HCT116 (cell line): ENCODE measurements around the gene DICER1. TPM values are rescaled to one million over a fixed set of nuclear protein-coding genes. Genes with fewer than 3 reads are reported as not detected.

Experiments
- ATAC-seq: fragments of 200-7000 bp; cut with Tn5 transposase; 2 replicates; pipeline ENCODE4 v1.9.1; 2020; ENCODE audit warnings: mild to moderate bottlenecking, moderate library complexity
- BruUV-seq: library from RNA; stranded (reverse); fragments of 400-500 nt; replicated peaks from 2 replicates; lab custom pipeline; 2021; lab: Mats Ljungman, UMichigan
- CTCF ChIA-PET: fragments of 300-600 bp; sonication (Branson Sonifier 250); formaldehyde crosslinking; loops from one replicate; lab custom pipeline; 2021; ENCODE audit warnings: antibody characterized with exemption; lab: Charles Lee
- POLR2A ChIA-PET: fragments of 300-600, 350-600 bp; sonication (Branson Sonifier 250); formaldehyde crosslinking; loops from one replicate; lab custom pipeline; 2021; ENCODE audit warnings: antibody characterized with exemption; lab: Charles Lee
- RAD21 ChIA-PET, 2 experiments: fragments of 300-600 bp; sonication (Branson Sonifier 250); formaldehyde crosslinking; loops; one replicate each; lab custom pipeline; 2023; ENCODE audit warnings: low total read pairs in 2 of 2; ENCODE audit not compliant: uncharacterized antibody in 2 of 2, unreplicated experiment in 2 of 2, low non-redundant PET in 1 of 2; lab: Charles Lee
- DNase-seq: peaks from one replicate; pipeline ENCODE4 v3.0.0-alpha.2; 2010; ENCODE audit warnings: low read depth, low spot score
- H2AFZ ChIP-seq: fragments of 200-600 bp; shearing (Covaris generic), sonication (generic); 2 replicates; pipeline ENCODE4 v1.6.1; 2017; ENCODE audit warnings: low read depth, mixed run types, mixed read lengths, antibody characterized with exemption, low read length; ENCODE audit not compliant: poor library complexity, severe bottlenecking
- H3K27ac ChIP-seq: 2 replicates; pipeline ENCODE4 v1.5.1; 2012; ENCODE audit warnings: low read depth, low read length
- H3K27me3 ChIP-seq: fragments of 200-600 bp; sonication (generic); 2 replicates; pipeline ENCODE4 v1.6.1; 2016; ENCODE audit warnings: mixed run types, low read length, mixed read lengths; ENCODE audit not compliant: insufficient read depth
- H3K36me3 ChIP-seq, 2 experiments: fragments of 200-500 bp in 1 of 2; fragments of 200-600 bp in 1 of 2; sonication (Bioruptor generic) in 1 of 2; sonication (generic) in 1 of 2; 2 replicates each; pipeline versions ENCODE4 v1.5.1 to v1.6.1; 2014 to 2016; ENCODE audit warnings: low read length in 2 of 2, inconsistent platforms in 1 of 2, mixed read lengths in 1 of 2, mixed run types in 1 of 2; ENCODE audit not compliant: insufficient read depth in 2 of 2, control insufficient read depth in 1 of 2
- H3K4me1 ChIP-seq, 2 experiments: fragments of 200-600 bp in 1 of 2; sonication (generic) in 1 of 2; 2 replicates each; pipeline versions ENCODE4 v1.5.1 to v1.6.1; 2012 to 2017; ENCODE audit warnings: low read length in 2 of 2, inconsistent platforms in 1 of 2, mild to moderate bottlenecking in 1 of 2, mixed read lengths in 1 of 2, mixed run types in 1 of 2, moderate library complexity in 1 of 2; ENCODE audit not compliant: insufficient read depth in 2 of 2, control insufficient read depth in 1 of 2
- H3K4me2 ChIP-seq: fragments of 200-600 bp; sonication (generic); 2 replicates; pipeline ENCODE4 v1.6.1; 2017; ENCODE audit warnings: mixed run types, low read length, mixed read lengths
- H3K4me3 ChIP-seq, 2 experiments: fragments of 200-600 bp in 1 of 2; sonication (generic) in 1 of 2; replicated peaks in 1 of 2; 2 replicates each; pipeline ENCODE4 v1.5.1; 2011 to 2016; ENCODE audit warnings: low read length in 2 of 2, control low read depth in 1 of 2, low read depth in 1 of 2, mild to moderate bottlenecking in 1 of 2, mixed read lengths in 1 of 2, mixed run types in 1 of 2
- H3K79me2 ChIP-seq: fragments of 200-600 bp; sonication (generic); 2 replicates; pipeline ENCODE4 v1.6.1; 2017; ENCODE audit warnings: mild to moderate bottlenecking, mixed run types, low read length, moderate library complexity, mixed read lengths; ENCODE audit not compliant: insufficient read depth
- H3K9ac ChIP-seq: fragments of 200-600 bp; sonication (generic); 2 replicates; pipeline ENCODE4 v1.6.1; 2016; ENCODE audit warnings: low read length, mixed read lengths
- H3K9me2 ChIP-seq: fragments of 200-600 bp; sonication (generic), shearing (Covaris generic); 2 replicates; pipeline ENCODE4 v1.6.1; 2017; ENCODE audit warnings: mixed run types, mild to moderate bottlenecking, moderate library complexity; ENCODE audit not compliant: insufficient read depth
- H3K9me3 ChIP-seq, 2 experiments: fragments of 200-500 bp in 1 of 2; fragments of 200-600 bp in 1 of 2; sonication (Bioruptor generic) in 1 of 2; sonication (generic) in 1 of 2; 2 replicates each; pipeline ENCODE4 v1.6.1; 2014 to 2017; ENCODE audit warnings: low read length in 2 of 2, mixed read lengths in 2 of 2, inconsistent platforms in 1 of 2, low read depth in 1 of 2, mild to moderate bottlenecking in 1 of 2, mixed run types in 1 of 2, moderate library complexity in 1 of 2; ENCODE audit not compliant: control insufficient read depth in 1 of 2, insufficient read depth in 1 of 2
- H4K20me1 ChIP-seq: fragments of 200-600 bp; sonication (generic), shearing (Covaris generic); 2 replicates; pipeline ENCODE4 v1.6.1; 2017; ENCODE audit warnings: mixed run types, mild to moderate bottlenecking, moderate library complexity; ENCODE audit not compliant: insufficient read depth
- CBX3 ChIP-seq: IDR thresholded peaks from 2 replicates; pipeline ENCODE4 v1.6.1; 2012; ENCODE audit warnings: low read depth
- CEBPB ChIP-seq: IDR thresholded peaks from 2 replicates; pipeline ENCODE4 v1.6.1; 2012; ENCODE audit warnings: low read depth
- EZH2 ChIP-seq: fragments of 200-600 bp; sonication (generic); IDR thresholded peaks from 2 replicates; pipeline ENCODE4 v1.6.1; 2017; ENCODE audit warnings: antibody characterized with exemption, mixed run types
- FOSL1 ChIP-seq: IDR thresholded peaks from 2 replicates; pipeline ENCODE4 v1.6.1; 2012; ENCODE audit warnings: low read depth
- POLR2AphosphoS5 ChIP-seq: IDR thresholded peaks from 2 replicates; pipeline ENCODE4 v1.6.1; 2011; ENCODE audit warnings: mild to moderate bottlenecking, low read depth, low read length, moderate library complexity
- YY1 ChIP-seq: IDR thresholded peaks from 2 replicates; pipeline ENCODE4 v1.6.1; 2011; ENCODE audit warnings: low read length, low read depth, moderate library complexity, mild to moderate bottlenecking; ENCODE audit not compliant: insufficient replicate concordance; ENCODE audit errors: extremely low read depth
- intact Hi-C: fragments of 100-400 bp; cut with micrococcal nuclease; formaldehyde crosslinking; loops from 2 replicates; pipeline ENCODE4 v1.10.0; 2022
- total RNA-seq: library from RNA; stranded (reverse); gene quantifications from one replicate; pipeline ENCODE4 v1.2.1, GENCODE V29; 2021; ENCODE audit not compliant: unreplicated experiment
- TF ChIP-seq, protein P1 (sequence below): IDR thresholded peaks from 2 replicates; pipeline ENCODE4 v1.6.1; 2012; ENCODE audit warnings: low read depth
- TF ChIP-seq, protein P2 (sequence below): IDR thresholded peaks from 2 replicates; pipeline ENCODE4 v1.6.1; 2012

DICER1 gene
- total RNA-seq, 1 experiment from 2014 or later = 38.6 TPM

DNA sequence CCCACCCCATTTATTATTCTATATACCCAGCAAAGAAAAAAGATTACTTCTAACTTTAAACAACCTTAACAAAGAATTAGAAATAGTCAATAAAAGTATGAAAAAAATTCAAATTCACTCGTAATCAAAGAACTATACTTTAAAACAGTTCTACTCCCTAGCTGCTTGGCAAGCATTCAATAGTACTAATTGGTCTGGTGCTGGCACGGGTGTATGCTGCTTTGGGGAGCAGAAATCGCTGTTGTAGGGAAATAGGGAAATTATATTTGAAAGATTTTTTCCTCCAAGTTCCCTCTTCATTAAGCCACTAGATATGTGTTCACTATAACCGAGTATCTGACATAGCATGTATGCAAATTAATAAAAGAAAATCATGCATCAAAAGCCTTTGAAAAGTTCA, 65.7 kb downstream of the DICER1 start:
- Histone ChIP-seq H3K27ac (no peak overlapping the region), H4K20me1 (no peaks in the 10 kb centered on the region), H3K9ac (no peak overlapping the region), H3K27me3 (no peaks in the 10 kb centered on the region), H3K9me2 (no peaks in the 10 kb centered on the region), H3K9me3 (no peaks in the 10 kb centered on the region), H3K4me3 (no peak overlapping the region), H3K4me1 (no peaks in the 10 kb centered on the region), H3K79me2 (no peaks in the 10 kb centered on the region; the same call in 1 of the 2 replicates), H3K36me3 (peaks cover 14 to 38% of the 10 kb centered on the region in 2 experiments; a peak in 3 of 4 replicates), H3K4me2 (no peak overlapping the region), H2AFZ (no peak overlapping the region)
- no peak for TF ChIP-seq YY1
- no peak for ATAC-seq
- no TSS peak for BruUV-seq
- no peak for DNase-seq
- intact Hi-C loops = no loop called here
- CTCF ChIA-PET = no interaction called here
- RAD21 ChIA-PET = no interaction called here
- POLR2A ChIA-PET = no interaction called here

DNA sequence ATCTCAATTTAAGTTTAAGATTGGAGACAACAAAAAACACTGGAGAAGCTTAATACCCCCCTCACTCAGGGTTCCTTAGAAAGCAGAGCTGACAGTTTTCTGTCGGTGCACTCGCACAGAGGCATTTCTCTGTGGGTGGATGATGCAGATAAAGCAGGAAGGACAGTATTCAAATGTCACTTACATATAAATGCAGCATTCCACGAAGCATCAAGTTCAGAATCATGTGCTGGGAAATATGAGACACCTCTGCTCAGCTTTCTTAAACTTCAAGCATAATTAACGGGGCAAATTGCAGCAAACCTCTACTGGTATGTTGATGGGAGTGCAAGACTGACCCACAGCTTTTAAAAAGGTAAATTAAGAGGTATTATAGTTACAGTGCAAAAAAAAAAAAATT, 68.7 kb downstream of the DICER1 start:
- no peaks in the 10 kb centered on the region for H4K20me1 ChIP-seq
- intact Hi-C loops = no loop called here
- H3K4me3 ChIP-seq = no peak overlapping the region
- no peak for ATAC-seq
- H2AFZ ChIP-seq = no peak overlapping the region
- no peak for DNase-seq
- BruUV-seq = no TSS peak
- peaks cover 7 to 35% of the 10 kb centered on the region in 2 experiments; a peak in 3 of 4 replicates for H3K36me3 ChIP-seq
- no peak for TF ChIP-seq CBX3
- TF ChIP-seq FOSL1 = no peak
- TF ChIP-seq, protein P1, sequence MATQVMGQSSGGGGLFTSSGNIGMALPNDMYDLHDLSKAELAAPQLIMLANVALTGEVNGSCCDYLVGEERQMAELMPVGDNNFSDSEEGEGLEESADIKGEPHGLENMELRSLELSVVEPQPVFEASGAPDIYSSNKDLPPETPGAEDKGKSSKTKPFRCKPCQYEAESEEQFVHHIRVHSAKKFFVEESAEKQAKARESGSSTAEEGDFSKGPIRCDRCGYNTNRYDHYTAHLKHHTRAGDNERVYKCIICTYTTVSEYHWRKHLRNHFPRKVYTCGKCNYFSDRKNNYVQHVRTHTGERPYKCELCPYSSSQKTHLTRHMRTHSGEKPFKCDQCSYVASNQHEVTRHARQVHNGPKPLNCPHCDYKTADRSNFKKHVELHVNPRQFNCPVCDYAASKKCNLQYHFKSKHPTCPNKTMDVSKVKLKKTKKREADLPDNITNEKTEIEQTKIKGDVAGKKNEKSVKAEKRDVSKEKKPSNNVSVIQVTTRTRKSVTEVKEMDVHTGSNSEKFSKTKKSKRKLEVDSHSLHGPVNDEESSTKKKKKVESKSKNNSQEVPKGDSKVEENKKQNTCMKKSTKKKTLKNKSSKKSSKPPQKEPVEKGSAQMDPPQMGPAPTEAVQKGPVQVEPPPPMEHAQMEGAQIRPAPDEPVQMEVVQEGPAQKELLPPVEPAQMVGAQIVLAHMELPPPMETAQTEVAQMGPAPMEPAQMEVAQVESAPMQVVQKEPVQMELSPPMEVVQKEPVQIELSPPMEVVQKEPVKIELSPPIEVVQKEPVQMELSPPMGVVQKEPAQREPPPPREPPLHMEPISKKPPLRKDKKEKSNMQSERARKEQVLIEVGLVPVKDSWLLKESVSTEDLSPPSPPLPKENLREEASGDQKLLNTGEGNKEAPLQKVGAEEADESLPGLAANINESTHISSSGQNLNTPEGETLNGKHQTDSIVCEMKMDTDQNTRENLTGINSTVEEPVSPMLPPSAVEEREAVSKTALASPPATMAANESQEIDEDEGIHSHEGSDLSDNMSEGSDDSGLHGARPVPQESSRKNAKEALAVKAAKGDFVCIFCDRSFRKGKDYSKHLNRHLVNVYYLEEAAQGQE = no peak
- no peak for TF ChIP-seq EZH2
- TF ChIP-seq CEBPB = no peak
- no peak for TF ChIP-seq POLR2AphosphoS5
- TF ChIP-seq, protein P2, sequence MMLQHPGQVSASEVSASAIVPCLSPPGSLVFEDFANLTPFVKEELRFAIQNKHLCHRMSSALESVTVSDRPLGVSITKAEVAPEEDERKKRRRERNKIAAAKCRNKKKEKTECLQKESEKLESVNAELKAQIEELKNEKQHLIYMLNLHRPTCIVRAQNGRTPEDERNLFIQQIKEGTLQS = no peak
- TF ChIP-seq, all 23 proteins: peak for 0
- no peaks in the 10 kb centered on the region for H3K9me2 ChIP-seq
- no peak overlapping the region for H3K27ac ChIP-seq
- H3K79me2 ChIP-seq = no peaks in the 10 kb centered on the region
- H3K9me3 ChIP-seq = no peaks in the 10 kb centered on the region
- RAD21 ChIA-PET = no interaction called here
- H3K27me3 ChIP-seq = no peaks in the 10 kb centered on the region
- H3K4me2 ChIP-seq = no peak overlapping the region
- POLR2A ChIA-PET = no interaction called here
- H3K9ac ChIP-seq = no peak overlapping the region
- H3K4me1 ChIP-seq = no peaks in the 10 kb centered on the region
- CTCF ChIA-PET = no interaction called here
